IMR-90 (cell line): ENCODE measurements around the gene DCC. TPM values are rescaled to one million over a fixed set of nuclear protein-coding genes. Genes with fewer than 3 reads are reported as not detected.

Experiments
- ATAC-seq: fragments of 200-7000 bp; cut with Tn5 transposase; 2 replicates; pipeline ENCODE4 v1.9.1; 2020; ENCODE audit warnings: low read depth, mild to moderate bottlenecking, moderate library complexity
- BruUV-seq: library from RNA; stranded (reverse); fragments of 400-500 nt; replicated peaks from 2 replicates; lab custom pipeline; 2021; lab: Mats Ljungman, UMichigan
- CTCF ChIA-PET: fragments of 300-600 bp; formaldehyde crosslinking; extraction: SDS; loops from one replicate; lab custom pipeline; 2021; ENCODE audit warnings: antibody characterized with exemption; lab: Yijun Ruan, JAX
- POLR2A ChIA-PET: fragments of 300-600 bp; sonication (Branson Sonifier 250); formaldehyde crosslinking; loops from one replicate; lab custom pipeline; 2022; ENCODE audit warnings: antibody characterized with exemption; ENCODE audit not compliant: unreplicated experiment; lab: Charles Lee
- DNase-seq: peaks from one replicate; pipeline ENCODE4 v3.0.0; 2013
- H2AFZ ChIP-seq: replicated peaks from 2 replicates; pipeline ENCODE3; 2013; ENCODE audit warnings: low read length, mild to moderate bottlenecking; ENCODE audit not compliant: poor library complexity
- H2AK5ac ChIP-seq: 2 replicates; pipeline ENCODE4 v1.6.1; 2013; ENCODE audit warnings: low read depth, low read length, inconsistent platforms
- H2AK9ac ChIP-seq: replicated peaks from 2 replicates; pipeline ENCODE3; 2013; ENCODE audit warnings: mild to moderate bottlenecking, low read depth, low read length, moderate library complexity; ENCODE audit not compliant: poor library complexity
- H2BK120ac ChIP-seq: 2 replicates; pipeline ENCODE4 v1.6.1; 2013; ENCODE audit warnings: low read depth, low read length, inconsistent platforms
- H2BK15ac ChIP-seq: 3 replicates; pipeline ENCODE4 v1.6.1; 2013; ENCODE audit warnings: low read depth, low read length, inconsistent platforms
- H2BK20ac ChIP-seq: 2 replicates; pipeline ENCODE4 v1.6.1; 2013; ENCODE audit warnings: low read depth, mild to moderate bottlenecking, inconsistent platforms, low read length, moderate library complexity
- H2BK5ac ChIP-seq: 2 replicates; pipeline ENCODE4 v1.6.1; 2013; ENCODE audit warnings: mild to moderate bottlenecking, low read depth, low read length, inconsistent platforms; ENCODE audit not compliant: poor library complexity, severe bottlenecking
- H3K14ac ChIP-seq: replicated peaks from 2 replicates; pipeline ENCODE4 v1.6.1; 2013; ENCODE audit warnings: low read depth, low read length, inconsistent platforms
- H3K18ac ChIP-seq: 2 replicates; pipeline ENCODE4 v1.6.1; 2013; ENCODE audit warnings: low read depth, low read length, control low read depth
- H3K23ac ChIP-seq: 2 replicates; pipeline ENCODE4 v1.6.1; 2013; ENCODE audit warnings: low read depth, low read length, inconsistent platforms
- H3K27ac ChIP-seq: 2 replicates; pipeline ENCODE4 v1.5.1; 2013; ENCODE audit warnings: mild to moderate bottlenecking, control low read depth, low read length; ENCODE audit not compliant: insufficient read depth
- H3K27me3 ChIP-seq: 2 replicates; pipeline ENCODE4 v1.6.1; 2013; ENCODE audit warnings: low read length; ENCODE audit not compliant: control insufficient read depth, insufficient read depth
- H3K36me3 ChIP-seq: 2 replicates; pipeline ENCODE4 v1.6.1; 2013; ENCODE audit warnings: low read length, mixed read lengths; ENCODE audit not compliant: control insufficient read depth, insufficient read depth
- H3K4ac ChIP-seq: 2 replicates; pipeline ENCODE4 v1.6.1; 2013; ENCODE audit warnings: low read depth, low read length, inconsistent platforms
- H3K4me1 ChIP-seq: 2 replicates; pipeline ENCODE4 v1.6.1; 2013; ENCODE audit warnings: low read length, mixed read lengths; ENCODE audit not compliant: control insufficient read depth, insufficient read depth
- H3K4me2 ChIP-seq: 2 replicates; pipeline ENCODE4 v1.6.1; 2013; ENCODE audit warnings: low read depth, mild to moderate bottlenecking, control low read depth, low read length, moderate library complexity
- H3K4me3 ChIP-seq: 2 replicates; pipeline ENCODE4 v1.5.1; 2013; ENCODE audit warnings: low read depth, mild to moderate bottlenecking, control low read depth, low read length, moderate library complexity; ENCODE audit not compliant: insufficient read depth
- H3K56ac ChIP-seq: 2 replicates; pipeline ENCODE4 v1.6.1; 2013; ENCODE audit warnings: low read length, inconsistent platforms; ENCODE audit not compliant: insufficient read depth; ENCODE audit errors: extremely low read depth
- H3K79me1 ChIP-seq, 2 experiments: 2 replicates each; pipeline ENCODE4 v1.6.1; 2013; ENCODE audit warnings: low read length in 2 of 2, inconsistent platforms in 1 of 2, low read depth in 1 of 2
- H3K9ac ChIP-seq: 2 replicates; pipeline ENCODE4 v1.6.1; 2013; ENCODE audit warnings: low read depth, low read length, control low read depth
- H3K9me1 ChIP-seq: 2 replicates; pipeline ENCODE4 v1.6.1; 2013; ENCODE audit warnings: low read length, inconsistent platforms; ENCODE audit not compliant: insufficient read depth
- H3K9me3 ChIP-seq: 2 replicates; pipeline ENCODE4 v1.6.1; 2013; ENCODE audit warnings: low read length; ENCODE audit not compliant: control insufficient read depth, insufficient read depth
- H4K20me1 ChIP-seq: 2 replicates; pipeline ENCODE4 v1.6.1; 2013; ENCODE audit warnings: low read length, inconsistent platforms; ENCODE audit not compliant: insufficient read depth
- H4K5ac ChIP-seq: 2 replicates; pipeline ENCODE4 v1.6.1; 2013; ENCODE audit warnings: mild to moderate bottlenecking, low read depth, low read length, control low read depth
- H4K8ac ChIP-seq, 2 experiments: 2 replicates each; pipeline ENCODE4 v1.6.1; 2013; ENCODE audit warnings: low read depth in 2 of 2, low read length in 2 of 2, control low read depth in 1 of 2, inconsistent platforms in 1 of 2
- H4K91ac ChIP-seq: 2 replicates; pipeline ENCODE4 v1.6.1; 2013; ENCODE audit warnings: low read depth, low read length, inconsistent platforms; ENCODE audit not compliant: insufficient read depth
- BHLHE40 ChIP-seq: fragments of 150-350 bp; IDR thresholded peaks from 2 replicates; pipeline ENCODE4 v1.6.1; 2016; ENCODE audit warnings: mild to moderate bottlenecking, low read depth, low read length
- CEBPB ChIP-seq: IDR thresholded peaks from 2 replicates; pipeline ENCODE4 v1.6.1; 2012; ENCODE audit warnings: low read depth, low read length, improper control_type of control experiment
- CHD1 ChIP-seq: IDR thresholded peaks from 2 replicates; pipeline ENCODE4 v1.6.1; 2012; ENCODE audit warnings: low read depth, low read length, improper control_type of control experiment
- MAFK ChIP-seq: IDR thresholded peaks from 2 replicates; pipeline ENCODE4 v1.6.1; 2012; ENCODE audit warnings: low read depth, low read length, improper control_type of control experiment
- MAZ ChIP-seq: IDR thresholded peaks from 2 replicates; pipeline ENCODE4 v1.6.1; 2012; ENCODE audit warnings: low read depth, mild to moderate bottlenecking, low read length, improper control_type of control experiment, moderate library complexity, borderline replicate concordance
- MXI1 ChIP-seq: IDR thresholded peaks from 2 replicates; pipeline ENCODE4 v1.6.1; 2012; ENCODE audit warnings: low read depth, mild to moderate bottlenecking, low read length, moderate library complexity, borderline replicate concordance
- NFE2L2 ChIP-seq: fragments of 150-350 bp; IDR thresholded peaks from 2 replicates; pipeline ENCODE4 v1.6.1; 2016; ENCODE audit warnings: low read depth, mild to moderate bottlenecking, low read length
- POLR2A ChIP-seq: IDR thresholded peaks from 2 replicates; pipeline ENCODE4 v1.6.1; 2012; ENCODE audit warnings: mild to moderate bottlenecking, low read depth, low read length
- RAD21 ChIP-seq: IDR thresholded peaks from 2 replicates; pipeline ENCODE4 v1.6.1; 2012; ENCODE audit warnings: low read length, improper control_type of control experiment
- RCOR1 ChIP-seq: IDR thresholded peaks from 2 replicates; pipeline ENCODE4 v1.6.1; 2012; ENCODE audit warnings: mild to moderate bottlenecking, low read length, improper control_type of control experiment; ENCODE audit not compliant: insufficient replicate concordance
- RFX5 ChIP-seq: IDR thresholded peaks from 2 replicates; pipeline ENCODE4 v1.8.0; 2012; ENCODE audit warnings: low read depth, mild to moderate bottlenecking, low read length, moderate library complexity
- SMC3 ChIP-seq: fragments of 150-350 bp; IDR thresholded peaks from 2 replicates; pipeline ENCODE4 v1.6.1; 2016; ENCODE audit warnings: low read depth, mild to moderate bottlenecking, antibody characterized with exemption, low read length, moderate library complexity
- WGBS, 2 experiments: methylation state at CpG; one replicate each; pipeline versions ENCODE4 v1.1.5 to v1.1.7; 2013; ENCODE audit warnings: missing lambda C conversion rate in 2 of 2; ENCODE audit not compliant: insufficient read length in 1 of 2; ENCODE audit errors: extremely low coverage in 2 of 2; 5-methylcytosine and 5-hydroxymethylcytosine counted together
- dilution Hi-C: fragments of 300-500 bp; cut with HindIII; formaldehyde crosslinking; loops from one replicate; pipeline ENCODE4 v1.14.3; 2018; ENCODE audit warnings: low sequenced_read_pairs; ENCODE audit not compliant: unreplicated experiment
- in situ Hi-C: fragments of 300-500 bp; cut with MboI; formaldehyde crosslinking; loops from 3 replicates; pipeline ENCODE4 v1.14.3; 2019; ENCODE audit warnings: low sequenced_read_pairs, inconsistent platforms, mixed read lengths
- intact Hi-C: fragments of 100-400 bp; cut with micrococcal nuclease; formaldehyde crosslinking; loops from 2 replicates; pipeline ENCODE4 v1.10.0; 2022
- polyA plus RNA-seq, 3 experiments: library from polyadenylated mRNA; depleted of rRNA; stranded (reverse); fragments of >200 nt; gene quantifications; 2 replicates each; pipeline ENCODE4 v1.2.3, GENCODE V29; 2012; ENCODE audit warnings: low replicate concordance in 1 of 3
- total RNA-seq: library from RNA; depleted of rRNA; stranded (reverse); fragments of >200 nt; gene quantifications from 2 replicates; pipeline ENCODE4 v1.2.3, GENCODE V29; 2012
- TF ChIP-seq, protein P1 (sequence below): fragments of 150-350 bp; IDR thresholded peaks from 2 replicates; pipeline ENCODE4 v1.6.1; 2017; ENCODE audit warnings: mild to moderate bottlenecking, antibody characterized with exemption, low read length, low read depth
- TF ChIP-seq, protein P2 (sequence below): fragments of 150-350 bp; IDR thresholded peaks from 2 replicates; pipeline ENCODE4 v1.6.1; 2016; ENCODE audit warnings: low read depth, mild to moderate bottlenecking, low read length, moderate library complexity, borderline replicate concordance
- TF ChIP-seq, protein P3 (sequence below): conservative IDR thresholded peaks from 2 replicates; pipeline ENCODE4 v1.5.1; 2012; ENCODE audit warnings: mild to moderate bottlenecking, low read depth, low read length, improper control_type of control experiment

The DCC gene
- total and polyA plus RNA-seq, 2 of the 4 experiments (the other 2 are of a cell fraction): 0.31 to 0.54 TPM

DNA sequence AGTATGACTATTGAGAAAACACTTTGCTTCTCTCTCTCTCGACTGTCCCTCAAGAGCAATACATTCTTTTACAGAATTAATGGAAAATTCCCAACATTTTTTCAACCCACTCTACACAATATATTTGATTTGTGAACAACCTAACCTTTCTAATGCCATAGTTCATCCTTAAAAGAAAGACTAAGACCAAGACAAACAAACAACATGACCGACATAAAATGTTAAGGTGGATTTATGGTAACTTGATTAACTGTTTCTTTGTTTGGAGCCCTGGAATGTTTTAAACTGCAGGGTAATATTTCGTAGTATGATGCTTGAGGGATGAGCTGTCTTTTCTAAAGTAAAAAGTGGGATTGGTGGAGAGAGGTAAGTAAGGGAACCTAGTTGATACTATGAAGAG is 1146.3 kb downstream of the DCC start:
- no TSS peak for BruUV-seq
- Histone ChIP-seq H4K8ac (no peak overlapping the region), H3K4ac (no peak overlapping the region), H3K27ac (no peak overlapping the region), H3K4me3 (no peak overlapping the region), H3K36me3 (no peaks in the 10 kb centered on the region), H3K4me1 (no peaks in the 10 kb centered on the region), H2AK5ac (no peak overlapping the region), H3K14ac (no peak overlapping the region), H4K20me1 (no peaks in the 10 kb centered on the region), H4K91ac (no peak overlapping the region), H2AK9ac (no peak overlapping the region), H3K4me2 (no peak overlapping the region), H3K9ac (no peak overlapping the region), H2BK15ac (no peak overlapping the region), H2BK5ac (no peak overlapping the region), H3K23ac (no peak overlapping the region), H2BK120ac (no peak overlapping the region), H2BK20ac (no peak overlapping the region), H3K18ac (no peak overlapping the region), H3K79me1 (no peaks in the 10 kb centered on the region), H3K56ac (no peak overlapping the region), H3K9me1 (no peaks in the 10 kb centered on the region), H3K27me3 (no peaks in the 10 kb centered on the region), H4K5ac (no peak overlapping the region), H3K9me3 (peaks cover 4% of the 10 kb centered on the region), H2AFZ (no peak overlapping the region)
- dilution Hi-C loops (no loop called here), in situ Hi-C loops (no loop called here), intact Hi-C loops (no loop called here)
- ATAC-seq: no peak
- POLR2A ChIA-PET: no interaction called here
- TF ChIP-seq RCOR1 (no peak), NFE2L2 (no peak), CEBPB (no peak), MAZ (no peak), SMC3 (no peak), CHD1 (no peak), POLR2A (no peak), BHLHE40 (no peak), MXI1 (no peak), RFX5 (no peak), MAFK (no peak), RAD21 (no peak)
- TF ChIP-seq, protein P1, sequence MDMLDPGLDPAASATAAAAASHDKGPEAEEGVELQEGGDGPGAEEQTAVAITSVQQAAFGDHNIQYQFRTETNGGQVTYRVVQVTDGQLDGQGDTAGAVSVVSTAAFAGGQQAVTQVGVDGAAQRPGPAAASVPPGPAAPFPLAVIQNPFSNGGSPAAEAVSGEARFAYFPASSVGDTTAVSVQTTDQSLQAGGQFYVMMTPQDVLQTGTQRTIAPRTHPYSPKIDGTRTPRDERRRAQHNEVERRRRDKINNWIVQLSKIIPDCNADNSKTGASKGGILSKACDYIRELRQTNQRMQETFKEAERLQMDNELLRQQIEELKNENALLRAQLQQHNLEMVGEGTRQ: no peak
- TF ChIP-seq, protein P2, sequence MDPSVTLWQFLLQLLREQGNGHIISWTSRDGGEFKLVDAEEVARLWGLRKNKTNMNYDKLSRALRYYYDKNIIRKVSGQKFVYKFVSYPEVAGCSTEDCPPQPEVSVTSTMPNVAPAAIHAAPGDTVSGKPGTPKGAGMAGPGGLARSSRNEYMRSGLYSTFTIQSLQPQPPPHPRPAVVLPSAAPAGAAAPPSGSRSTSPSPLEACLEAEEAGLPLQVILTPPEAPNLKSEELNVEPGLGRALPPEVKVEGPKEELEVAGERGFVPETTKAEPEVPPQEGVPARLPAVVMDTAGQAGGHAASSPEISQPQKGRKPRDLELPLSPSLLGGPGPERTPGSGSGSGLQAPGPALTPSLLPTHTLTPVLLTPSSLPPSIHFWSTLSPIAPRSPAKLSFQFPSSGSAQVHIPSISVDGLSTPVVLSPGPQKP: no peak
- TF ChIP-seq, protein P3, sequence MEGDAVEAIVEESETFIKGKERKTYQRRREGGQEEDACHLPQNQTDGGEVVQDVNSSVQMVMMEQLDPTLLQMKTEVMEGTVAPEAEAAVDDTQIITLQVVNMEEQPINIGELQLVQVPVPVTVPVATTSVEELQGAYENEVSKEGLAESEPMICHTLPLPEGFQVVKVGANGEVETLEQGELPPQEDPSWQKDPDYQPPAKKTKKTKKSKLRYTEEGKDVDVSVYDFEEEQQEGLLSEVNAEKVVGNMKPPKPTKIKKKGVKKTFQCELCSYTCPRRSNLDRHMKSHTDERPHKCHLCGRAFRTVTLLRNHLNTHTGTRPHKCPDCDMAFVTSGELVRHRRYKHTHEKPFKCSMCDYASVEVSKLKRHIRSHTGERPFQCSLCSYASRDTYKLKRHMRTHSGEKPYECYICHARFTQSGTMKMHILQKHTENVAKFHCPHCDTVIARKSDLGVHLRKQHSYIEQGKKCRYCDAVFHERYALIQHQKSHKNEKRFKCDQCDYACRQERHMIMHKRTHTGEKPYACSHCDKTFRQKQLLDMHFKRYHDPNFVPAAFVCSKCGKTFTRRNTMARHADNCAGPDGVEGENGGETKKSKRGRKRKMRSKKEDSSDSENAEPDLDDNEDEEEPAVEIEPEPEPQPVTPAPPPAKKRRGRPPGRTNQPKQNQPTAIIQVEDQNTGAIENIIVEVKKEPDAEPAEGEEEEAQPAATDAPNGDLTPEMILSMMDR: no peak
- DNase-seq: no peak
- no CpG with 5 or more reads among the region's 3 CpGs for WGBS, 2 experiments
- CTCF ChIA-PET: no interaction called here
